NCI-H2107 (cell line): ENCODE data around the gene MRPL20.
A peak's percentile ranks its signal among the peaks of the same experiment; 100 is the strongest.
"Not testable (repeated sequence)": the region's sequence is repeated elsewhere in the genome, so short reads cannot be mapped to it uniquely, and the experiment has no call there.

Source experiments
- DNase-seq: peaks from one replicate; lab custom pipeline; 2025; lab: John Stamatoyannopoulos, UW

Gene MRPL20

GRCh38 chr1:1406101-1406820, 832 bp downstream of the MRPL20 start:
- DNase-seq: no peak

DNA sequence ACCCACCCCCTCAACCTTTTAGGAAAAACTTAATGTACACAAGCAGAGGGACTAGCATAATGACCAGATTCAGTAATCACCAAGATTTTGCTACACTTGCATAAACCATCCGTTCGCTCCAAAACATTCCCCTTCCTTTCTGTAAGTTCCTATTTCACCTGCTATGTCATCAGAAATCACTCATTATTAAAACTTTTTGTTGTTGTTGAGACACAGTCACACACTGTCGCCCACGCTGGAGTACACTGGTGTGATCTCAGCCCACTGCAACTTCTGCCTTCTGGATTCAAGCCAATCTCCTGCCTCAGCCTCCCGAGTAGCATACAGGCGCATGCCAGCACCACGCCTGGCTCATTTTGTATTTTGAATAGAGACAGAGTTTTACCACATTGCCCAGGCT, 3.4 kb downstream of the MRPL20 start:
- no peak for DNase-seq

GRCh38 chr1:1402901-1403392, 4.1 kb downstream of the MRPL20 start:
- DNase-seq: not testable (repeated sequence)

- DNase-seq: no peak
Observed at GRCh38 chr1:1402072-1402900, 4.8 kb downstream of the MRPL20 start.

- DNase-seq: no peak
Observed at GRCh38 chr1:1401457-1402010, 5.6 kb downstream of the MRPL20 start.

DNA sequence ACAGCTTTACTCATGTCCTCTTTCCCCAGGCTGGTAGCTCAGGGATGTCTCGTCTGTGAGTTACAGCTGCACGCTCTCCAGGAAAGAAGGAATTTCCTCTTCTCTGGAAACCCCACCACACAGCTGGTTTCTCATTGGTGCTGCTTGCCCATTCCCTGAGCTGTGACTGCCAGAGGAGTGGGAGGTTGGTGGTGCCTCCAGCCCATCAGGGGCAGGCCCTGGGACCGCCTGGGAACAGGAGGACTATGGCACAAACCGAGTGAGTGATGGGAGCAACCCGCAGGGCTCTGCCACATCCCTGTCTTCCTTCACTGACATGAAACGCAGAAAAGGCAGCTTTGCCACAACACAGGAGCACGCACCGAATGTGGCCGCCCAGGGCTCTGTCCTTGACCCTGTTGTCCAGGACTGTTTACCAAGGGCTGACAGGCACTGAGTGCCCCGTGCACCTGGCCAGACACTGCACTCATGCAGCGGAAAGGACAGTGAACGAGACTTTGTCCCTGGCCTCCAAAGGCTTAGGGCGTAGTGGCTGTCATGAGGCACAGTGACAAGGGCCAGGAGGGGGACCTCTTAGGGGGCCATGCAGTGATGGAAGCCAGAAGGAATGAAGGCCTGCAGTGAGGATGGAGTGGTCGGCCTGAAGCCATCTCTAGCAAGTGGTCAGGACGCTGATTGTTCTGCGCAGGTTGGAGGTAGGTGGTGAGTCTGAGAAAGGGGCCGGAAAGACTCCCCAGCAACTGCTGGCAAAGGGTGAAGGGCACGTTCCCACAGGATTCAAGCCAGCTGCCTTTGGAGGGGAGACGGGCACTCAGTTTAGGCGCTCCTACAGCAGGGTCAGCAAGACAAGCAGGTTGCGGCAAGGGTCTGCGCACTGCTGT, 6.3 kb downstream of the MRPL20 start:
- no peak for DNase-seq

DNA sequence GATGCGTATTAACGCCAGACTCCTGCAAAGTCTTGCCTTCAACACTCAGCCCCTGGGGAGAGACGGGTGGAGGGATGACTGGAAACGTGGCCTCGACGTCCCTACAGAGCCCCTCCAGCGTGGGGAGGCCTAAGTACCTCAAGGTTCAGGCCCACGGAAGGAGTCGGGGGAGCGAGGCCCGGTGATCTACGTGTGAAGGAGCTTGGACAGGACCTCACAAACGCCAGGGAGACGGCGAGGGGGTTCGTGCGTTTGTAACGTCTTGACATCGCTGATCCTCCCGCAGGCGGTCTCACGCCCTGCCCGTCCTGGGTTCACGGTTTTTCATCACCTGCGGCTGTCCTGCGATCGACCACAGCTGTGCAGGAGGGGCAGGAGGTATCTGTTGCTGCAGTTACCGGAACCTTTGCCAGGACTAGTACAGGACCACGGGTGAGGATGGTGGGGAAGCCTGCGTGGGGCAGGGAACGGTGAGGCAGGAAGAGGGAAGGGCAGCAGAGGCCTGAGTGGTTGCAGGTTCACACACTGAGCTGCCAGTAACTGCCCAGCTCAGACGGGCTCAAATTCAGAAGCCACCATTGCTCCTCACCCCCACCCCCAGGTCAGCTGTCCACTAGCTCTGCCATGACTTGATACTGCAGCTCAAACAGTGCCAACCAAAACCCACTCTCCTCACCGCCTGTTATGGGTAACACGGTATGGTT, 7.1 kb downstream of the MRPL20 start:
- no peak for DNase-seq

DNA sequence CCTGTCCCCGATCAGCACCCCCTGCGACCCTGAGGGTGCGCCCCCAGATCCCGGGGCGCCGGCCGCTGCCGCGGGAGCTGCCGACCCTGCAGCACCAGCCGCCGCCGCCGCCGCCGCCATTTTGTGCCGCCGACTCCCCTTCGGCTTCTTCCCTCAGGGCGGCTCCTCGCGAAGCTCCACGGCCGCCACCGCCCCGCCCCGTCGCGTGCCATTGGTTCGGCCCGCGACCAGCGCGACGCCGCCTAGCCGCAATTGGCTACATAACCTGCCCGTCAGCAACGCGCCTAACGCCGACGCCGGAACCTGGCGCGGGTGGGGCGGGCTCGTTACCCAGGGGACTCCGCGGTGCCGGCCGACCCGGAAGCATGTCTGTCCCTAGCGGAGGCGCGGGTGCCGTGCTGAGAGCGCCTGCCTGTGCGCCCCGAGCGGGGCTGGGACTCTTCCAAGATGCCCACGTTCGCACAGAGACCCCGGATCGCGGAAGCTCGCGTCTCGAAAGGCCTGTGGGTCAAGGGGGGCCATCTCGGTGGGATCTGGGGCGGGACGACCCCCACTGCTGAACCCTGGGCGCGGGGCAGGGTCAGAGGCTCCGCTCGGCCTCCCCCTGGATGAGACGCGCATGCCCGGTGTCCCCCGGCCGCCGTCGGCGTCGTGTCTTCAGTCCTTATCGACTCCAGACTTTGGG, 7.8 kb downstream of the MRPL20 start, which contains the start of gene CCNL2:
Gene CCNL2 (minus strand): TSS at position 149 of the 685 bp plus-strand sequence. CDS start 29 bp downstream, at position 120.
- DNase-seq: peak; percentile 14

DNA sequence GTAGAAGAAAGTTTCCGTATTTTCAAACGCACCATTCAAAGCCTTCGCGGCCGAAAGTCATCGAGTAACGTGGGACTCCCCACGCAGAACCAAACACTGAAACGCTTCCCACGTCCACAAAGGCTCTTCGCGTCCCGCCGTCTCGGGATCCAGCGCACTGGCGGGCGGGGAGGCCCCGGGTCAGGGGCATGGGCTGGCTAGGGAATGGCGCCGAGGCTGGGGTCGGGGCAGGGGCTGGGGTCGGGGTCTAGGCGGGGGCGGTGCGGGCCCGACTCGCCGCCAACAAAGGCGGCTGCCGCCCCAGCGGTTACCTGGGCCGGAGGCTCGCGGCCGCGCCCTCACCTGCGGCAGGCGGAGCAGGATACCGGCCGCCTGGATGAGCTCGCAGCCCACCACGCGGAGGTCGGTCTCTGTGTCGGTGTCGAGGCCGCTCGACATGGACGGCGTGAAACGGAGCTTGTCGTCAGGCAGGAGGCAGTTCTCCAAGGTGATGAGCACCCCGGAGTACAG, 8.4 kb downstream of the MRPL20 start:
- DNase-seq: no peak

DNA sequence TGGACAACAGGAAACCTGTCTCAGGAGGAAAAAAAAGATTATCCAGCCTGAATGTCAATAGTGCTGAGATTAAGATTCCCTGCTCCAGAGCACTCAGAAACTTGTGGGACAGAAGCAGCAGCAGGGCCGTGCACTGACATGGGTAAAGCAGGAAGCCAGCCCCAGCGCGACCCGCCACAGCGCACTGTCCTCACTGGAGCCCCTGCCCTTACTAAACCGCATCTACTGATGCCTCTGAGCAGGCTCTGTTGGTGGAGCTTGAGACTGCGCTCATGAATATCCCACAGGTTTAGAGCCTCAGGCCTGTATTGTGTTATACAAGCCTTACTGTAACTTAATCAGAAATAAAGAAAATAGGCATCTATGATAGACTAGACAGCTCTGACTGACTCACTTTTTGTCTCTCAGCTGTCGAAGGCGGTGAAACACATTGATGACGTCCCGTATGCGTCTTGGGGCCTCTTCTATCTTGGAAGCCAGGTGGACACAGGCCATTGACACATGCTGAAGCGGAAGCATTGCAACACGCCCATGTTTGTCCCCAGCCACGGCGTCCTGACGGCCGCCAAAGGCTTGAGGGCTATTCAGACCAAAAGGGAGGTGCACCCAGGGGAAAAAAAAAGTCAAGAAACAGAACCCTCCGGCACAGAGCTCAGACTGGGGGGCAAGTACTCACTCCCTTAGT, 9.1 kb downstream of the MRPL20 start:
- DNase-seq: no peak

DNA sequence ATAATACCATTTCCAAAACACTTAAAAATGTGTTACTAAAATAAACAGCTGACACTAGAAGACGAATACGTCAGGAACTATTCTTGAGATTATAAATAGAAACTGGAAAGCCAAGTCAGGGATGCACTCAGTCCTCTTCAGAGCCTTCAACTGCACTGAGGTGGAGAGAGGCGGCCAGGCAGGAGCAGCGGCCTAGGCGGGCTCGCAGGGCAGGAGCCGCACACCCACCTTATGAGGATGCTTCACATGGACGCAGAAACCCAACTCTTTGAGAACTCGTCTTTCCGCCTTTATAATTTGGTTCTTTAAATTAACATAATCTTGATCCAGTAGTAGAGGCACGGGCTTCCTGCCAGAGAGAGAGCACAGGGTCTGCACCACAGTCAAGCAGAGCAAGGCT, 11.9 kb downstream of the MRPL20 start:
- no peak for DNase-seq

- DNase-seq: no peak
Observed at GRCh38 chr1:1394116-1394515, 13.0 kb downstream of the MRPL20 start.

DNA sequence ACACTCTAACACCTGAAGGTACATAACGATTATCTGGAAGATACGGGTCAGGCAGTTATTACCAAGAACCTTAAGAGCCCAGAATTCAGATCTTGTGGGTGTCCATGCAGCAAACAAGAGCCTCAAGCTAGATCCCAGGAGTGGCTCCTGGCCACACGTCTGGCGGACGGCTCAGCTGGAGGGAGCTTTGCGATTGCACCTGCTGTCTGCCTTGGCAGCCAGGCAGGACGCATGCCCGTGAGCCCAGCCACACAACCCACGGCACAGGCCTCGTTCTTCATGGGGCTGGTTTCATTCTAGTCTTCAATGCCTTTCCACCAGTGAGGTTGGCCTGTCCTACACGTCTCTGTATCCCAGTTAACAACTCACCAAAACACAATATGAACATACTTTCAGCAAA, 13.7 kb downstream of the MRPL20 start:
- DNase-seq: no peak

GRCh38 chr1:1393014-1393413, 14.1 kb downstream of the MRPL20 start:
- no peak for DNase-seq

DNA sequence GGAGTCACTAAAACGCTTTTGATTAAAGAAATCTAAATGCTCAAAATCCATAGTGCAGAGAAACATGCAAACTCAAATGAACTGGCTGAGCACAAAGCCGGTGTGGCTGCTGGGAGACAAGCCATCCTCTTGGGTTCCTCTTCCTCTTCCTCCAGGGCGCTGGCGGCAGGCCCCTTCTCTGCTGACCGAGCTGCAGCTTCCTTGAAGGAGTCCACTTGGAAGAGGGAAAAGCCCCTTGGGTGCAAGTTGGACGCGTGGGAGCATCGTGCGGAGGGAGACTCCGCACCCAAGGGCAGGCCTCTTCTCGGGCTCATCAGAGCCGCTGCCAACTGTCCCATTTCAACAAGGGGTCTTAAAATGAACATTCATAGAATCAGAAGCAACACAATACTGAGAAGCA, 15.9 kb downstream of the MRPL20 start:
- DNase-seq: no peak

DNA sequence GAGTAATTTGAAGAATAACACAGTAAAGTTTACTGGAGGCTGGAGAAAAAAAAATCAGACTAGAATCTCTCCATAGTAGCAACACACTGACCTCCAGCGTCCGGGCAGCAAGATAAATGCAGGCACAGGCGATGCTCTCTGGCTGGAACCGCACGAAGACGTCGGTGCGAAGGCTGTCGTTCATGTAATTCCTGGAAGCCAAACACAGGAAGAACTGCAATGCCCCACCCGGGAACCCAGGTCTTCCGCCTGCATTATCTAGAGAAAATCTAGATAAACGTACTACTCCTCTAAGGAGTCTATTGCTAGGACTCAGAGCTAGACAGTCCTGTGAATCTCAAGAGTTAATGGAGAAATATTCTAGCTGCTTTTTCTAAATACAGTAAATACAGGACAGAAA, 16.4 kb downstream of the MRPL20 start:
- DNase-seq: no peak

DNA sequence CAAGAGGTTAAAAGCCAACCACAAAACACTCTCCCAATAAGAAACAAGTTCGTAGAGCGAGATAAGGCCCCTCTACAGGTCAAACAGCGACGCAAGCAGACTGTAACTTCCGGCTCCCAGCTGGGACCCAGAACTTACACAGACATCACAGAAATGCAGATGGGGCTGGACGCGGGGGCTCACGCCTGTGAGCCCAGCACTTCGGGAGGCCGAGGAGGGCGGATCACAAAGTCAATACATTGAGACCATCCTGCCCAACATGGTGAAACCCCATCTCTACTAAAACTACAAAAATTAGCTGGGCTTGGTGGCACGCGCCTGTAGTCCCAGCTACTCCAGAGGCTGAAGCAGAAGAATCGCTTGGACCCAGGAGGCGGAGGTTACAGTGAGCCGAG, 19.0 kb downstream of the MRPL20 start:
- no peak for DNase-seq

- no peak for DNase-seq
Observed at GRCh38 chr1:1387098-1388077, 19.7 kb downstream of the MRPL20 start.

DNA sequence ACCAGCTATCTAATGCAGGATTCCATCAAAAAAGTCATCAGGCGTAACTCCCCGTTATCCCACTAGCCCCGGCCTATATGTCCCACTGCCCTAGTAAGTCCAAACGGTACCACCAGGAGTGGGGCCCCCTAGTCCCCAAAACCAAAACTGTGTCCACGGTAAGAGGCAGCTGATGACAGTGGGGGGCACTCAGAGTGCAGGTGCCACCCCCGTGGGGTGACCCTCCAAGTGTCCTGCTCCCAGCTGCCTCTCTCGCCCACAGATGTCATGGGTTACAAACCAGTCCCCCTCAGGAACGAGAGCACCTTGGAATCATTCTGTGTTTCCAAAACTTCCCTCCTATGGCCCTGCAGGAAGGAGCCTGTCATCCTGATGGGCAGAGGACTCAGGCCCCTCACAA, 21.2 kb downstream of the MRPL20 start:
- DNase-seq: no peak
